ENCODE data around the gene RNF217. TPM values are rescaled to one million over a fixed set of nuclear protein-coding genes. Genes with fewer than 3 reads are reported as not detected.

RNF217 gene
- total RNA-seq, 4 donors from 2014 or later: 6.0 to 24.3 (median 16.0) TPM

GRCh38 chr6:124979294-124979678 lies 17.0 kb downstream of the RNF217 start:
- Histone ChIP-seq H3K36me3 (peaks cover 0 to 8% (median 4%) of the 10 kb centered on the region in 4 donors), H3K9me3 (no peaks in the 10 kb centered on the region), H3K27ac (no peak overlapping the region), H3K4me3 (no peak overlapping the region), H3K4me1 (peaks cover 0 to 25% (median 12%) of the 10 kb centered on the region in 4 donors), H3K27me3 (no peaks in the 10 kb centered on the region)
- intact Hi-C loops (cut with DNase I; ENCODE audit: low total_unique reads) (no loop called here), in situ Hi-C loops (cut with MboI; ENCODE audit: low pct_ligation_motif_present in 1 of 4, low pct_unique_long_range_greater_than_20kb in 1 of 4, low sequenced_read_pairs in 3 of 4) (no loop called here)
- WGBS, 2 donors (ENCODE audit: low coverage in 1 of 2): 93% methylated on average over 4 of the region's 4 CpGs; no CpG with 5 or more reads in 1 of the 2 donors
- no peak for DNase-seq
- TF ChIP-seq POLR2A (IDR thresholded peaks at IDR 0.05) (no peak), POLR2AphosphoS5 (IDR thresholded peaks at IDR 0.05) (no peak), EP300 (IDR thresholded peaks at IDR 0.05; ENCODE audit: low read depth) (no peak)

DNA sequence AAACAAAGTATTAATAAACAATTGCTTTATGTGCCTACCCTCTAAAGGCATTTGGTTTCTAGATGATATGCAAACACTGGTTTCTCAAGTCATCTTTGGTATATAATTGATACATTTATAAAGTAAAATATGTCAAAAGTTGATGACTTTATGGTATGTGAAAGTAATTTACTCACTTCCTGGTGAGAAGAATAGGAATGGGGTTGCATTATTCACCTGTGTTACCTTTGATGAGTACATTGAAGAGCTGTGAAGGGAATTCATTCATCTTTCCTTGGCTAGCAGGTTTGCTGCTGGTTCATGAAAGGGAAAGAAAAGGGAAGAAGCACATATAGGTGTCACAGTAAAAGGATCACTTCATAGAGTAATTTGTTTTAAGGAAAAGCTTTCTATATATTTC lies 20.4 kb downstream of the RNF217 start:
- H3K36me3 ChIP-seq: peaks cover 0 to 8% (median 4%) of the 10 kb centered on the region in 4 donors
- peaks cover 0 to 18% (median 8%) of the 10 kb centered on the region in 4 donors for H3K4me1 ChIP-seq
- H3K9me3 ChIP-seq: no peaks in the 10 kb centered on the region
- TF ChIP-seq POLR2AphosphoS5 (IDR thresholded peaks at IDR 0.05) (no peak), EP300 (IDR thresholded peaks at IDR 0.05; ENCODE audit: low read depth) (no peak), CTCF (IDR thresholded peaks at IDR 0.05) (no peak), POLR2A (IDR thresholded peaks at IDR 0.05) (no peak)
- DNase-seq: no peak
- intact Hi-C loops (cut with DNase I; ENCODE audit: low total_unique reads): no loop called here
- H3K4me3 ChIP-seq: no peak overlapping the region
- no peak overlapping the region for H3K27ac ChIP-seq
- no peaks in the 10 kb centered on the region for H3K27me3 ChIP-seq
- in situ Hi-C loops (cut with MboI; ENCODE audit: low pct_ligation_motif_present in 1 of 4, low pct_unique_long_range_greater_than_20kb in 1 of 4, low sequenced_read_pairs in 3 of 4): no loop called here

- intact Hi-C loops (cut with DNase I; ENCODE audit: low total_unique reads): no loop called here
- H3K9me3 ChIP-seq: no peaks in the 10 kb centered on the region
- no peak for DNase-seq
- in situ Hi-C loops (cut with MboI; ENCODE audit: low pct_ligation_motif_present in 1 of 4, low pct_unique_long_range_greater_than_20kb in 1 of 4, low sequenced_read_pairs in 3 of 4): no loop called here
- H3K4me1 ChIP-seq: peaks cover 0 to 20% (median 9%) of the 10 kb centered on the region in 4 donors
- H3K4me3 ChIP-seq: no peak overlapping the region
- WGBS, 2 donors (ENCODE audit: low coverage in 1 of 2): 76 to 80% methylated on average over 1 to 2 of the region's 2 CpGs
- no peak overlapping the region for H3K27ac ChIP-seq
- peaks cover 0 to 2% (median under 1%) of the 10 kb centered on the region in 4 donors for H3K36me3 ChIP-seq
- TF ChIP-seq CTCF (IDR thresholded peaks at IDR 0.05) (no peak), POLR2A (IDR thresholded peaks at IDR 0.05) (no peak), EP300 (IDR thresholded peaks at IDR 0.05; ENCODE audit: low read depth) (no peak), POLR2AphosphoS5 (IDR thresholded peaks at IDR 0.05) (no peak)
- H3K27me3 ChIP-seq: no peaks in the 10 kb centered on the region
Measured at GRCh38 chr6:124983383-124984083, 21.3 kb downstream of the RNF217 start.

GRCh38 chr6:124984668-124985338 lies 22.6 kb downstream of the RNF217 start:
- Histone ChIP-seq H3K36me3 (no peaks in the 10 kb centered on the region), H3K9me3 (no peaks in the 10 kb centered on the region), H3K27ac (no peak overlapping the region), H3K4me3 (no peak overlapping the region), H3K27me3 (no peaks in the 10 kb centered on the region), H3K4me1 (peaks cover 0 to 22% (median 9%) of the 10 kb centered on the region in 4 donors)
- no peak for DNase-seq
- TF ChIP-seq POLR2A (IDR thresholded peaks at IDR 0.05): no peak
- TF ChIP-seq EP300 (IDR thresholded peaks at IDR 0.05; ENCODE audit: low read depth): no peak
- no peak for TF ChIP-seq CTCF (IDR thresholded peaks at IDR 0.05)
- TF ChIP-seq POLR2AphosphoS5 (IDR thresholded peaks at IDR 0.05): no peak
- in situ Hi-C loops (cut with MboI; ENCODE audit: low pct_ligation_motif_present in 1 of 4, low pct_unique_long_range_greater_than_20kb in 1 of 4, low sequenced_read_pairs in 3 of 4): no loop called here
- WGBS, 2 donors (ENCODE audit: low coverage in 1 of 2): 98 to 100% methylated on average over 1 of the region's 1 CpG
- intact Hi-C loops (cut with DNase I; ENCODE audit: low total_unique reads): no loop called here

Measured in transverse colon (tissue), 4 donors.